DOHH2 (cell line): ENCODE data around the gene EPX.

Experiments used
- H3F3A ChIP-seq: fragments of 200-600 bp; sonication (generic), shearing (Covaris generic); 2 replicates; pipeline ENCODE4 v1.6.0; 2016; ENCODE audit warnings: antibody characterized with exemption, mild to moderate bottlenecking; ENCODE audit not compliant: control insufficient read depth, insufficient read depth
- H3K27ac ChIP-seq: fragments of 200-600 bp; sonication (generic); 2 replicates; pipeline ENCODE4 v1.5.1; 2014; ENCODE audit warnings: low read depth, mild to moderate bottlenecking, low read length, moderate library complexity
- H3K27me3 ChIP-seq: fragments of 200-600 bp; sonication (generic); 2 replicates; pipeline ENCODE4 v1.6.1; 2014; ENCODE audit warnings: mild to moderate bottlenecking, low read length, mixed read lengths; ENCODE audit not compliant: control insufficient read depth
- H3K36me3 ChIP-seq: fragments of 200-600 bp; sonication (generic); 2 replicates; pipeline ENCODE4 v1.6.1; 2014; ENCODE audit warnings: mild to moderate bottlenecking, low read length, moderate library complexity, mixed read lengths; ENCODE audit not compliant: control insufficient read depth
- H3K4me1 ChIP-seq: fragments of 200-600 bp; sonication (generic); 2 replicates; pipeline ENCODE4 v1.6.1; 2014; ENCODE audit warnings: mild to moderate bottlenecking, low read length, mixed read lengths; ENCODE audit not compliant: control insufficient read depth
- H3K4me2 ChIP-seq: fragments of 200-600 bp; sonication (generic); 2 replicates; pipeline ENCODE4 v1.6.0; 2014; ENCODE audit warnings: mild to moderate bottlenecking, low read length, moderate library complexity
- H3K4me3 ChIP-seq: fragments of 200-600 bp; sonication (generic); 2 replicates; pipeline ENCODE4 v1.5.1; 2014; ENCODE audit warnings: mild to moderate bottlenecking, low read length, mixed read lengths
- H3K79me2 ChIP-seq: fragments of 200-600 bp; sonication (generic); 2 replicates; pipeline ENCODE4 v1.6.1; 2014; ENCODE audit warnings: mild to moderate bottlenecking, low read length, mixed read lengths; ENCODE audit not compliant: control insufficient read depth
- H3K9me2 ChIP-seq: fragments of 200-600 bp; sonication (generic); replicated peaks from 2 replicates; pipeline ENCODE4 v1.6.1; 2014; ENCODE audit warnings: mild to moderate bottlenecking, low read length, mixed read lengths; ENCODE audit not compliant: control insufficient read depth
- H3K9me3 ChIP-seq: fragments of 200-600 bp; sonication (generic); 2 replicates; pipeline ENCODE4 v1.6.1; 2014; ENCODE audit warnings: antibody characterized with exemption, low read length, mixed read lengths; ENCODE audit not compliant: control insufficient read depth, insufficient read depth
- H4K20me1 ChIP-seq: fragments of 200-600 bp; sonication (generic); 2 replicates; pipeline ENCODE4 v1.6.0; 2014; ENCODE audit warnings: low read depth, mild to moderate bottlenecking, antibody characterized with exemption, low read length, moderate library complexity; ENCODE audit not compliant: control insufficient read depth, insufficient read depth
- EZH2phosphoT487 ChIP-seq: fragments of 200-600 bp; sonication (generic); IDR thresholded peaks from 2 replicates; pipeline ENCODE4 v1.6.1; 2017; ENCODE audit warnings: borderline replicate concordance, mild to moderate bottlenecking, antibody characterized with exemption, low read length, moderate library complexity, mixed read lengths
- TF ChIP-seq, protein P1 (sequence below): fragments of 200-600 bp; sonication (generic); IDR thresholded peaks from one replicate; pipeline ENCODE4 v1.5.1; 2014; ENCODE audit warnings: antibody characterized with exemption, mild to moderate bottlenecking, low read depth, low read length; ENCODE audit not compliant: poor library complexity, severe bottlenecking

EPX gene

DNA sequence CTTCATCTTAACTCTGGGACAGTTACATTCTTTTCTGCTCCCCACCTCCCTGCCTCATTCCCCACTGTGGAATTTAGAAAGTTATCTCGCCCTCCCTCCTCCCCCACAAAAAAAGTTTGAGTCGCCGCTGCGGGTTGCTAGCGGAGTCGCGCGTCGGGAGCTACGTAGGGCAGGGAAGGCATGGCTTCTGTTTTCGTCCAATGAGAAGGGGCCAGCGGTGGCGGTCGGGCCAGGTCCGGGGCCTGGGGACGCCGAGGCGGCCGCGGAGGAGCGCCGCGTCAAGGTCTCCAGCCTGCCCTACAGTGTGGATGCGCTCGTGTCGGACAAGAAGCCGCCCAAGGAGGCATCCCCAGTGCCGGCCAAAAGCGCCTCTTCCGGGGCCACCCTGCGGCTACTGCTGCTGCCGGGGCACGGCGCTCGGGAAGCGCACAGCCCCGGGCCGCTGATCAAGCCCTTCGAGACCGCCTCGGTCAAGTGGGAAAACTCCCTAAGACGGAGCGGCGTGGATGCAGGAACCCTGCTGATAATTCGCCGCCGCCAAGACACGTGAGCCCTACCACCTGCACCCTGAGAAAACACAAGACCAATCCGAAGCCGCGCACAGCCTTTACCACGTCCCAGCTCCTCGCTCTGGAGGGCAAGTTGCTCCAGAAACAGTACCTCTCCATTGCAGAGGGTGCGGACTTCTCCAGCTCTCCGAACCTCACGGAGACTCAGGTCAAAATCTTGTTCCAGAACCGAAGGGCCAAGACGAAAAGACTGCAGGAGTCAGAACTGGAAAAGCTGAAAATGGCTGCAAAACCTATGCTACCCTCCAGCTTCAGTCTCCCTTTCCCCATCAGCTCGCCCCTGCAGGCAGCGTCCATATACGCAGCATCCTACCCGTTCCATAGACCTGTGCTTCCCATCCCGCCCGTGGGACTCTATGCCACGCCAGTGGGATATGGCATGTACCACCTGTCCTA, 35.4 kb upstream of the EPX start:
- no peak overlapping the region for H3K4me3 ChIP-seq
- no peaks in the 10 kb centered on the region for H4K20me1 ChIP-seq
- no peaks in the 10 kb centered on the region for H3K36me3 ChIP-seq
- no peaks in the 10 kb centered on the region for H3K79me2 ChIP-seq
- TF ChIP-seq EZH2phosphoT487, result no peak
- TF ChIP-seq, protein P1, sequence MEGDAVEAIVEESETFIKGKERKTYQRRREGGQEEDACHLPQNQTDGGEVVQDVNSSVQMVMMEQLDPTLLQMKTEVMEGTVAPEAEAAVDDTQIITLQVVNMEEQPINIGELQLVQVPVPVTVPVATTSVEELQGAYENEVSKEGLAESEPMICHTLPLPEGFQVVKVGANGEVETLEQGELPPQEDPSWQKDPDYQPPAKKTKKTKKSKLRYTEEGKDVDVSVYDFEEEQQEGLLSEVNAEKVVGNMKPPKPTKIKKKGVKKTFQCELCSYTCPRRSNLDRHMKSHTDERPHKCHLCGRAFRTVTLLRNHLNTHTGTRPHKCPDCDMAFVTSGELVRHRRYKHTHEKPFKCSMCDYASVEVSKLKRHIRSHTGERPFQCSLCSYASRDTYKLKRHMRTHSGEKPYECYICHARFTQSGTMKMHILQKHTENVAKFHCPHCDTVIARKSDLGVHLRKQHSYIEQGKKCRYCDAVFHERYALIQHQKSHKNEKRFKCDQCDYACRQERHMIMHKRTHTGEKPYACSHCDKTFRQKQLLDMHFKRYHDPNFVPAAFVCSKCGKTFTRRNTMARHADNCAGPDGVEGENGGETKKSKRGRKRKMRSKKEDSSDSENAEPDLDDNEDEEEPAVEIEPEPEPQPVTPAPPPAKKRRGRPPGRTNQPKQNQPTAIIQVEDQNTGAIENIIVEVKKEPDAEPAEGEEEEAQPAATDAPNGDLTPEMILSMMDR, result no peak
- no peaks in the 10 kb centered on the region for H3K4me1 ChIP-seq
- no peaks in the 10 kb centered on the region for H3F3A ChIP-seq
- no peak overlapping the region for H3K27ac ChIP-seq
- no peaks in the 10 kb centered on the region for H3K9me3 ChIP-seq
- no peaks in the 10 kb centered on the region for H3K9me2 ChIP-seq
- H3K4me2 ChIP-seq, result no peak overlapping the region
- H3K27me3 ChIP-seq, result peaks cover 32% of the 10 kb centered on the region

GRCh38 chr17:58158181-58158580, 34.3 kb upstream of the EPX start:
- H3K4me2 ChIP-seq, result no peak overlapping the region
- H3F3A ChIP-seq, result no peaks in the 10 kb centered on the region
- TF ChIP-seq, protein P1, result no peak
- H3K36me3 ChIP-seq, result no peaks in the 10 kb centered on the region
- H3K27ac ChIP-seq, result no peak overlapping the region
- no peaks in the 10 kb centered on the region for H3K9me2 ChIP-seq
- H3K27me3 ChIP-seq, result peaks cover 30% of the 10 kb centered on the region
- H3K4me3 ChIP-seq, result no peak overlapping the region
- H3K79me2 ChIP-seq, result no peaks in the 10 kb centered on the region
- H3K4me1 ChIP-seq, result no peaks in the 10 kb centered on the region
- no peaks in the 10 kb centered on the region for H3K9me3 ChIP-seq
- H4K20me1 ChIP-seq, result no peaks in the 10 kb centered on the region

GRCh38 chr17:58161566-58161965, 31.0 kb upstream of the EPX start:
- Histone ChIP-seq H3F3A (no peaks in the 10 kb centered on the region), H3K9me2 (no peaks in the 10 kb centered on the region), H3K4me3 (no peak overlapping the region), H4K20me1 (no peaks in the 10 kb centered on the region), H3K4me2 (no peak overlapping the region), H3K4me1 (no peaks in the 10 kb centered on the region), H3K27me3 (peaks cover 29% of the 10 kb centered on the region), H3K9me3 (no peaks in the 10 kb centered on the region), H3K36me3 (no peaks in the 10 kb centered on the region), H3K79me2 (no peaks in the 10 kb centered on the region), H3K27ac (no peak overlapping the region)
- no peak for TF ChIP-seq EZH2phosphoT487
- TF ChIP-seq, protein P1, result no peak
